HepG2 (cell line): Measurements from ENCODE around the gene PHF23. TPM values are rescaled to one million over a fixed set of nuclear protein-coding genes. Genes with fewer than 3 reads are reported as not detected.
A peak's percentile ranks its signal among the peaks of the same experiment; 100 is the strongest.

Source experiments
- AGO1 ChIP-seq: fragments of 200-400 bp; formaldehyde crosslinking; IDR thresholded peaks from 2 replicates; pipeline ENCODE4 v1.6.1; 2017; ENCODE audit warnings: mild to moderate bottlenecking, low read depth, low read length, moderate library complexity; ENCODE audit not compliant: poor library complexity, severe bottlenecking
- GTF2F1 ChIP-seq: fragments of 150-350 bp; IDR thresholded peaks from 2 replicates; pipeline ENCODE4 v1.6.1; 2014; ENCODE audit warnings: low read length
- HES4 ChIP-seq: sonication (generic); formaldehyde crosslinking; IDR thresholded peaks from 2 replicates; pipeline ENCODE4 v1.9.0; 2021; ENCODE audit warnings: mild to moderate bottlenecking, missing genetic modification reagents, borderline replicate concordance
- HMG20B ChIP-seq: conservative IDR thresholded peaks from 2 replicates; pipeline ENCODE4 v1.6.1; 2016; ENCODE audit warnings: missing genetic modification reagents, missing compliant biosample characterization
- JUND ChIP-seq: sonication (generic); formaldehyde crosslinking; IDR thresholded peaks from 2 replicates; pipeline ENCODE4 v1.8.0; 2022; ENCODE audit warnings: mild to moderate bottlenecking, missing genetic modification reagents
- NFE2 ChIP-seq: sonication (generic); formaldehyde crosslinking; IDR thresholded peaks from 2 replicates; pipeline ENCODE4 v1.4.0; 2020; ENCODE audit warnings: missing genetic modification reagents
- RELA ChIP-seq: sonication (generic); formaldehyde crosslinking; IDR thresholded peaks from 2 replicates; pipeline ENCODE4 v1.4.0; 2020; ENCODE audit warnings: missing genetic modification reagents
- REPIN1 ChIP-seq: sonication (generic); formaldehyde crosslinking; IDR thresholded peaks from 2 replicates; pipeline ENCODE4 v1.8.0; 2022; ENCODE audit warnings: missing genetic modification reagents, low read depth, mild to moderate bottlenecking, borderline replicate concordance
- RFX1 ChIP-seq: fragments of 450-650 bp; IDR thresholded peaks from 2 replicates; pipeline ENCODE4 v1.6.1; 2017
- TCF7 ChIP-seq: sonication (generic); IDR thresholded peaks from 2 replicates; pipeline ENCODE4 v1.6.1; 2016; ENCODE audit warnings: antibody characterized with exemption, low read depth
- TEAD2 ChIP-seq: sonication (generic); formaldehyde crosslinking; IDR thresholded peaks from 2 replicates; pipeline ENCODE4 v1.9.0; 2021; ENCODE audit warnings: missing genetic modification reagents
- TFE3 ChIP-seq: IDR thresholded peaks from 2 replicates; pipeline ENCODE4 v1.6.1; 2016
- XRCC5 ChIP-seq: fragments of 200-400 bp; formaldehyde crosslinking; optimal IDR thresholded peaks from 2 replicates; pipeline ENCODE3; 2017; ENCODE audit warnings: mild to moderate bottlenecking, low read length
- ZBTB37 ChIP-seq: sonication (generic); formaldehyde crosslinking; IDR thresholded peaks from 2 replicates; pipeline ENCODE4 v1.4.0; 2020; ENCODE audit warnings: mild to moderate bottlenecking, missing genetic modification reagents
- ZNF142 ChIP-seq: sonication (generic); formaldehyde crosslinking; IDR thresholded peaks from 2 replicates; pipeline ENCODE4 v1.4.0; 2020; ENCODE audit warnings: missing genetic modification reagents
- ZNF143 ChIP-seq: sonication (generic); formaldehyde crosslinking; IDR thresholded peaks from 2 replicates; pipeline ENCODE4 v1.4.0; 2020; ENCODE audit warnings: missing genetic modification reagents
- ZNF44 ChIP-seq: sonication (generic); formaldehyde crosslinking; IDR thresholded peaks from 2 replicates; pipeline ENCODE4 v1.5.1; 2020; ENCODE audit warnings: mild to moderate bottlenecking, missing genetic modification reagents
- ZNF567 ChIP-seq: sonication (generic); formaldehyde crosslinking; IDR thresholded peaks from 2 replicates; pipeline ENCODE4 v1.8.1; 2023; ENCODE audit warnings: mild to moderate bottlenecking, missing genetic modification reagents, borderline replicate concordance
- ZNF597 ChIP-seq: sonication (generic); formaldehyde crosslinking; IDR thresholded peaks from 2 replicates; pipeline ENCODE4 v1.5.0; 2020; ENCODE audit warnings: missing genetic modification reagents
- ZNF839 ChIP-seq: sonication (generic); formaldehyde crosslinking; IDR thresholded peaks from 2 replicates; pipeline ENCODE4 v1.4.0; 2020; ENCODE audit warnings: missing genetic modification reagents, mild to moderate bottlenecking, borderline replicate concordance
- polyA plus RNA-seq, 8 experiments: library from polyadenylated mRNA; depleted of rRNA in 3 of 8; stranded (reverse) in 7 of 8; unstranded in 1 of 8; fragments of >200 nt; fragmentation: Illumina TruSeq in 4 of 8; extraction: Trizol in 4 of 8; gene quantifications; 2 replicates each; pipeline versions ENCODE4 v1.2.1 to v1.2.3, GENCODE V29; 2011 to 2016; ENCODE audit warnings: low read depth in 4 of 8, missing spikeins in 1 of 8, mixed read lengths in 1 of 8; ENCODE audit not compliant: insufficient read depth in 1 of 8
- total RNA-seq, 5 experiments: library from RNA; depleted of rRNA; stranded (reverse); fragments of >200 nt; fragmentation: Illumina TruSeq; extraction: Trizol; gene quantifications; 2 replicates each; pipeline ENCODE4 v1.2.3, GENCODE V29; 2016; ENCODE audit warnings: low read depth in 1 of 5

PHF23 gene
- total and polyA plus RNA-seq, 2 of the 13 experiments (the other 11 are each of a cell fraction or from before 2014, with no cell fraction given), result 27.6 to 33.2 TPM

- TF ChIP-seq ZNF142, result no peak
- TF ChIP-seq RFX1, result no peak
- TF ChIP-seq TFE3, result no peak
- peak; percentile 65; the same call in 1 of the 2 replicates for TF ChIP-seq REPIN1 (CRISPR knock-in tag)
- peak; percentile 51; the same call in 1 of the 2 replicates for TF ChIP-seq ZNF44
- TF ChIP-seq ZBTB37, result no peak
- no peak for TF ChIP-seq GTF2F1
- TF ChIP-seq TCF7, result no peak
- peak; percentile 70 for TF ChIP-seq XRCC5
- no peak for TF ChIP-seq ZNF839
- no peak for TF ChIP-seq RELA (CRISPR knock-in tag)
- TF ChIP-seq HES4 (CRISPR knock-in tag), result no peak
- TF ChIP-seq HMG20B, result no peak
- TF ChIP-seq NFE2 (CRISPR knock-in tag), result no peak
- TF ChIP-seq TEAD2 (CRISPR knock-in tag), result no peak
- no peak for TF ChIP-seq JUND (CRISPR knock-in tag)
- TF ChIP-seq ZNF143 (CRISPR knock-in tag), result peak; percentile 93
- no peak for TF ChIP-seq ZNF567 (CRISPR knock-in tag)
- peak; percentile 95 for TF ChIP-seq AGO1
- no peak for TF ChIP-seq ZNF597 (CRISPR knock-in tag)
Observed at GRCh38 chr17:7239091-7240027, at the start of gene PHF23 (continued).
